GM21381 (cell line): Measurements from ENCODE around the gene APOD.
"Not testable (repeated sequence)": the region's sequence is repeated elsewhere in the genome, so short reads cannot be mapped to it uniquely, and the experiment has no call there.

Source experiments
- ATAC-seq: cut with Tn5 transposase; IDR thresholded peaks from one replicate; pipeline ENCODE4 v1.9.1; 2021; ENCODE audit warnings: mild to moderate bottlenecking, moderate library complexity; ENCODE audit not compliant: unreplicated experiment

The APOD gene

GRCh38 chr3:195583831-195584542 is at the start of gene APOD:
Gene APOD (minus strand): TSS chr3:195583940. CDS start chr3:195579461, 4,479 bp downstream.
- ATAC-seq = no peak

GRCh38 chr3:195633351-195633750 is 49.6 kb upstream of the APOD start:
- ATAC-seq = not testable (repeated sequence)

- not testable (repeated sequence) for ATAC-seq
These were observed 48.9 kb upstream of the APOD start for GRCh38 chr3:195632501-195633185.

- not testable (repeated sequence) for ATAC-seq
These were observed 48.3 kb upstream of the APOD start for GRCh38 chr3:195632046-195632445.

GRCh38 chr3:195630938-195631495 is 47.3 kb upstream of the APOD start:
- ATAC-seq = not testable (repeated sequence)

- ATAC-seq = peak; percentile 34
These were observed 46.6 kb upstream of the APOD start for GRCh38 chr3:195630086-195630917.

GRCh38 chr3:195629682-195630081 is 45.9 kb upstream of the APOD start:
- ATAC-seq = not testable (repeated sequence)

GRCh38 chr3:195628386-195628920 is 44.7 kb upstream of the APOD start:
- not testable (repeated sequence) for ATAC-seq

GRCh38 chr3:195627515-195628385 is 44.0 kb upstream of the APOD start:
- not testable (repeated sequence) for ATAC-seq

- peak; percentile 79 for ATAC-seq
These were observed 41.1 kb upstream of the APOD start for GRCh38 chr3:195624603-195625560.

GRCh38 chr3:195624171-195624570 is 40.4 kb upstream of the APOD start:
- not testable (repeated sequence) for ATAC-seq

- not testable (repeated sequence) for ATAC-seq
These were observed 39.7 kb upstream of the APOD start for GRCh38 chr3:195623217-195623965.

GRCh38 chr3:195622523-195623170 is 38.9 kb upstream of the APOD start:
- not testable (repeated sequence) for ATAC-seq

GRCh38 chr3:195622012-195622411 is 38.3 kb upstream of the APOD start:
- not testable (repeated sequence) for ATAC-seq

- not testable (repeated sequence) for ATAC-seq
These were observed 37.4 kb upstream of the APOD start for GRCh38 chr3:195621095-195621494.

GRCh38 chr3:195620476-195620875 is 36.7 kb upstream of the APOD start:
- not testable (repeated sequence) for ATAC-seq
